Measurements from ENCODE around the gene WDFY2. TPM values are rescaled to one million over a fixed set of nuclear protein-coding genes. Genes with fewer than 3 reads are reported as not detected.

Gene WDFY2
- total RNA-seq, 3 donors from 2014 or later: 3.4 to 9.6 (median 6.6) TPM

DNA sequence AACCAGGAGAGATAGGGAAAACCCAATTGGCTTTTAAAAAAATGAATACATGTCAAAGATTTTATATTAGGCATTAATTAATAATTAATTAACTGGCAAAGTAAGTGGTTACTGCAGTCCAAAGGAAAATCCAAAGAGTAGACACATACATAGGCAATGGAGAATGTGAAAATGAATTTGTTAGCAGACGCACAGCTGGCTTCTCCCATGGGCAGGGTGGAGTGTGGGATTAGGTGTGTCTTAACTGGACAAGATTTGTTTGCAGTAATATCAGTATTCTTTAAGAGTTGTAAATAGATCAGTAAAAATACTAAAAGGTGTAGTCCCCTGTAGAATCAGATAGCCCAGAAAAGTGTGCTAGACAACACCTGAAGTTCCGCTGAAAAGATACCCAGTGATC lies 161.0 kb downstream of the WDFY2 start:
- ATAC-seq (no peak), DNase-seq (no peak)
- H3K4me3 ChIP-seq: no peak overlapping the region
- H3K9me3 ChIP-seq: peaks cover 9% of the 10 kb centered on the region
- H3K4me1 ChIP-seq (ENCODE audit: low read depth): no peaks in the 10 kb centered on the region
- no peak for TF ChIP-seq CTCF (IDR thresholded peaks at IDR 0.05)
- intact Hi-C loops (cut with DNase I, micrococcal nuclease): no loop called here
- H3K36me3 ChIP-seq (ENCODE audit: low read depth): no peaks in the 10 kb centered on the region

- Histone ChIP-seq H3K36me3 (ENCODE audit: low read depth) (no peaks in the 10 kb centered on the region), H3K4me1 (ENCODE audit: low read depth) (no peaks in the 10 kb centered on the region), H3K9me3 (peaks cover 9% of the 10 kb centered on the region), H3K4me3 (no peak overlapping the region)
- ATAC-seq (no peak), DNase-seq (no peak)
- intact Hi-C loops (cut with DNase I, micrococcal nuclease): no loop called here
- no peak for TF ChIP-seq CTCF (IDR thresholded peaks at IDR 0.05)
These were observed 162.5 kb downstream of the WDFY2 start for GRCh38 chr13:51746802-51747201.

DNA sequence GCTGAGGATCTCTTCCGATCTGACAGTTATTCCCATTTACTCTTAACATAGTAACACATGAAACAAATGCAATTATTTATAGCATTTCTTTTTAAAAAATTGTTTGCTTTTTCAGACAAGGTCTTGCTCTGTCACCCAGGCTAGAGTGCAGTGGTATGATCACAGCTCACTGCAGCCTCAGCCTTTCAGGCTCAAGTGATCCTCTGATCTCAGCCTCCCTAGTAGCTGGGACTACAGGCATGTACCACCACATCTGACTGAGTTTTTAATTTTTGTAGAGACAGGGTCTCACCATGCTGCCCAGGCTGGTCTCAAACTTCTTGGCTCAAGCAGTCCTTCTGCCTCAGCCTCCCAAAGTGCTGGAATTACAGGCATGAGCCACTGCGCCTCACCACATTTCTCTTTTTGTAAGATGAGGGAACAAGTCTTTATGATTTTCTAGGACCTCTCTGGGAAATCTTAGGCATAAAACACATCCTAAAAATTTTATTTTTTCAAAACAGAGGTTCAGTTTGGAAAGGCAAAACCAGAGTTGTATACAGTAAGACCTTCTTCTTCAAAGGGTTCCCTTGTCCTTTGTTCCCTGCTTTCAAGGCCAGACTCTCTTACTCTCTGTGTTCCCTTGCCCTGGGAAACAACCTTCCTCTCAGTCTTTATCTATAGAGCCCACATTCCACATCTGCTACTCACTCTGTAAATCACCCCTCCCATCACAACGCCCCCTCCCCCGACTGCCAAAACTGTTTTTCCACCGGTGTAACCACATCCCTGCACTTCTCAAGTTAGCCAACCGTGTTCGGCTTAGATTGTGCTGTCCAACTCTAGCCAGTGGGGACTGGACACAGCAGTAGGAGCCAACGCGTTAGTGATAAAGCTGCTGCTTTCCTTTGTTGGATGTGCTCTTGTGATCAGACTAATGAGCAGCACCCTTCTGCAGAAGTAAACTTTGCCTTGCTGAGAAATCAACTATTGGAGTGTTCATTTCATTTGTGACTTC lies 163.5 kb downstream of the WDFY2 start:
- Histone ChIP-seq H3K4me3 (no peak overlapping the region), H3K36me3 (ENCODE audit: low read depth) (no peaks in the 10 kb centered on the region), H3K4me1 (ENCODE audit: low read depth) (no peaks in the 10 kb centered on the region), H3K9me3 (peaks cover 9% of the 10 kb centered on the region)
- TF ChIP-seq CTCF (IDR thresholded peaks at IDR 0.05): no peak
- intact Hi-C loops (cut with DNase I, micrococcal nuclease): no loop called here
- no peak for ATAC-seq
- no peak for DNase-seq

DNA sequence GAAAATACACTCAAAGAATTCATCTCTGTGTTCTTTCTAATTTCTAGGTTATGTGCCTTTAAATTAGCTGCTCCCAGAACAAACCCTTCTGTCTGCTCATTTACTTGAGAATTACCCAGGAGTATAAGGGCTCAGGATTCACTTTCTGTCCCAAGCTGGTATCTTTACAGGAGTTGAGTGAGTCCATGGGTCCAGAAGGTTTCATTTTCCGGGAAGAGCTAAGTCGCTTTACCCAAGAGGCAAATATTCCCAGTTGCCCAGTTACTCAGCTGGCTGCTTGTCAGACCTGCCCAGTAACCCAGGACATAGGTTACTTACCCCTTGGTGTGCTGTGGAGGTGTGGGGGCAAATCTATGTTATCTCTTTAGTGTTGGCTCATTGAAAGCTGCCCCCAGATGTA lies 172.4 kb downstream of the WDFY2 start:
- ATAC-seq (no peak), DNase-seq (no peak)
- H3K4me3 ChIP-seq: no peak overlapping the region
- no peaks in the 10 kb centered on the region for H3K9me3 ChIP-seq
- intact Hi-C loops (cut with DNase I, micrococcal nuclease): no loop called here
- H3K36me3 ChIP-seq (ENCODE audit: low read depth): no peaks in the 10 kb centered on the region
- no peak for TF ChIP-seq CTCF (IDR thresholded peaks at IDR 0.05)
- H3K4me1 ChIP-seq (ENCODE audit: low read depth): no peaks in the 10 kb centered on the region

DNA sequence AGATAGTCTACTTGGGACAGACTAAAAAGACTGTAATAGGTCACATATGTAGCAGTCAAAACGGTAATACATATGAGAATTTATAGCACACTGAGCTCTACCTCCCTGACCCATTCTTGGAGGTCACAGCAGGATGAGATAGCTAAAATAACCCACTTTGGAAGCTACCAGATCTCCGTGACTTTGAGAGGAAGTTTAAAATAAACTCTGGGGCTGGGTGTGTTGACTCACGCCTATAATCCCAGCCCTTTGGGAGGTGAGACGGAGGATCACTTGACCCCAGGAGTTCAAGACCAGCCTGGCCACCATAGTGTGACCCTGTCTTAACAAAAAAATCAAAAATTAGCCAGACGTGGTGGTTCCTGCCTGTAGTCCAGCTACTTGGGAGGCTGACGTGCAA lies 174.4 kb downstream of the WDFY2 start:
- no peaks in the 10 kb centered on the region for H3K36me3 ChIP-seq (ENCODE audit: low read depth)
- no peaks in the 10 kb centered on the region for H3K9me3 ChIP-seq
- TF ChIP-seq CTCF (IDR thresholded peaks at IDR 0.05): no peak
- no peak for DNase-seq
- no peak overlapping the region for H3K4me3 ChIP-seq
- H3K4me1 ChIP-seq (ENCODE audit: low read depth): no peaks in the 10 kb centered on the region
- ATAC-seq: no peak
- intact Hi-C loops (cut with DNase I, micrococcal nuclease): no loop called here
